Activated effector memory CD4-positive, alpha-beta T cell treated with Interleukin-2 at 50 U/mL for 16 hours (primary cell): Measurements from ENCODE around the gene FLT4.

ENCODE experiments used
- DNase-seq: peaks from one replicate; pipeline ENCODE4 v3.0.0-alpha.2; 2020

The FLT4 gene

GRCh38 chr5:180586870-180587269, 62.5 kb downstream of the FLT4 start:
- no peak for DNase-seq

GRCh38 chr5:180586204-180586603, 63.2 kb downstream of the FLT4 start:
- no peak for DNase-seq

- no peak for DNase-seq
Measured at GRCh38 chr5:180583738-180584137, 65.7 kb downstream of the FLT4 start.

- DNase-seq: no peak
Measured at GRCh38 chr5:180580681-180581080, 68.7 kb downstream of the FLT4 start.

- no peak for DNase-seq
Measured at GRCh38 chr5:180575571-180575970, 73.8 kb downstream of the FLT4 start.

GRCh38 chr5:180568914-180569313, 80.5 kb downstream of the FLT4 start:
- DNase-seq: no peak

- DNase-seq: no peak
Measured at GRCh38 chr5:180563994-180564393, 85.4 kb downstream of the FLT4 start.

GRCh38 chr5:180558232-180558631, 91.2 kb downstream of the FLT4 start:
- no peak for DNase-seq

- no peak for DNase-seq
Measured at GRCh38 chr5:180557217-180557809, 92.1 kb downstream of the FLT4 start.

- DNase-seq: no peak
Measured at GRCh38 chr5:180555168-180555921, 94.1 kb downstream of the FLT4 start.

GRCh38 chr5:180553530-180553929, 95.9 kb downstream of the FLT4 start:
- DNase-seq: no peak
